Measurements from ENCODE around the gene ATOH7.
"Not testable (repeated sequence)": the region's sequence is repeated elsewhere in the genome, so short reads cannot be mapped to it uniquely, and the experiment has no call there.

- TF ChIP-seq CTCF (IDR thresholded peaks at IDR 0.05; ENCODE audit: low read depth, low read length); MAX (IDR thresholded peaks at IDR 0.05; ENCODE audit: low read depth, low read length); POLR2A (IDR thresholded peaks at IDR 0.05; ENCODE audit: extremely low read depth, insufficient read length); MYC (IDR thresholded peaks at IDR 0.05; ENCODE audit: low read depth, low read length): not testable (repeated sequence)
Measured at GRCh38 chr10:68277814-68278213, 45.9 kb upstream of the ATOH7 start.

All from NB4 (cell line).